ENCODE measurements around the gene MXD1.

- TF ChIP-seq CTCF (optimal IDR thresholded peaks at IDR 0.05 in 1 of 3, IDR thresholded peaks at IDR 0.05 in 1 of 3, conservative IDR thresholded peaks at IDR 0.05 in 1 of 3; ENCODE audit: extremely low read depth in 1 of 3, insufficient read depth in 2 of 3, low read length in 3 of 3) (no peak), EZH2 (IDR thresholded peaks at IDR 0.05; ENCODE audit: low read length) (no peak)
These were observed 12.1 kb downstream of the MXD1 start for GRCh38 chr2:69926849-69927515.

Data from keratinocyte (primary cell).